B cell (primary cell): ENCODE results near the gene HMOX1. TPM values are rescaled to one million over a fixed set of nuclear protein-coding genes. Genes with fewer than 3 reads are reported as not detected.

Source experiments
- ATAC-seq: fragments of 200-7000 bp; cut with Tn5 transposase; one replicate; pipeline ENCODE4 v1.10.0; 2021; ENCODE audit warnings: low read depth, mild to moderate bottlenecking, moderate number of reproducible peaks, moderate library complexity
- CTCF ChIA-PET: fragments of 350-600 bp; sonication (Branson Sonifier 250); formaldehyde crosslinking; loops from one replicate; lab custom pipeline; 2021; ENCODE audit warnings: antibody characterized with exemption, inconsistent platforms; lab: Charles Lee
- POLR2A ChIA-PET: fragments of 350-600 bp; sonication (Branson Sonifier 250); formaldehyde crosslinking; loops from one replicate; lab custom pipeline; 2021; ENCODE audit warnings: antibody characterized with exemption; lab: Charles Lee
- DNase-seq: peaks from one replicate; pipeline ENCODE4 v3.0.0; 2013
- H2AFZ ChIP-seq: 2 replicates; pipeline ENCODE4 v1.6.1; 2012; ENCODE audit warnings: mild to moderate bottlenecking, low read depth, low read length; ENCODE audit not compliant: insufficient read depth, poor library complexity, severe bottlenecking
- H3K27ac ChIP-seq, 2 donors: 1 replicate in 1 of 2; 2 replicates in 1 of 2; pipeline ENCODE4 v1.5.1; 2012 to 2013; ENCODE audit warnings: low read length in 2 of 2, mild to moderate bottlenecking in 2 of 2, moderate library complexity in 1 of 2
- H3K27me3 ChIP-seq, 4 experiments: fragments of 200-600 bp in 1 of 4; sonication (generic) in 1 of 4; replicated peaks in 1 of 4; 1 replicate in 2 of 4; 2 replicates in 2 of 4; pipeline versions ENCODE4 v1.6.1 to v1.7.0; 2013 to 2016; ENCODE audit warnings: low read length in 3 of 4, mild to moderate bottlenecking in 2 of 4, mixed read lengths in 1 of 4, moderate library complexity in 1 of 4; ENCODE audit not compliant: insufficient read depth in 4 of 4, control insufficient read depth in 3 of 4; ENCODE audit errors: control extremely low read depth in 1 of 4
- H3K36me3 ChIP-seq, 2 experiments: replicated peaks in 1 of 2; 1 replicate in 1 of 2; 2 replicates in 1 of 2; pipeline versions ENCODE4 v1.6.1 to v1.7.1; 2013; ENCODE audit warnings: low read length in 1 of 2; ENCODE audit not compliant: insufficient read depth in 2 of 2, control insufficient read depth in 1 of 2; ENCODE audit errors: control extremely low read depth in 1 of 2, extremely low read depth in 1 of 2
- H3K4me1 ChIP-seq, 2 donors: fragments of 200-600 bp in 1 of 2; sonication (generic) in 1 of 2; 1 replicate in 1 of 2; 2 replicates in 1 of 2; pipeline versions ENCODE4 v1.5.1 to v1.6.1; 2013 to 2017; ENCODE audit warnings: low read length in 2 of 2; ENCODE audit not compliant: control insufficient read depth in 2 of 2, insufficient read depth in 2 of 2
- H3K4me2 ChIP-seq: replicated peaks from 2 replicates; pipeline ENCODE3; 2012; ENCODE audit warnings: mild to moderate bottlenecking, low read depth, low read length; ENCODE audit not compliant: poor library complexity, severe bottlenecking
- H3K4me3 ChIP-seq, 5 experiments: fragments of 200-600 bp in 1 of 5; sonication (generic) in 1 of 5; 1 replicate in 3 of 5; 2 replicates in 2 of 5; pipeline versions ENCODE4 v1.5.1 to v1.7.0; 2011 to 2016; ENCODE audit warnings: low read length in 4 of 5, mild to moderate bottlenecking in 4 of 5, low read depth in 2 of 5, control low read depth in 1 of 5, moderate library complexity in 1 of 5; ENCODE audit not compliant: insufficient read depth in 1 of 5; ENCODE audit errors: control extremely low read depth in 1 of 5, extremely low read depth in 1 of 5
- H3K79me2 ChIP-seq: fragments of 200-600 bp; sonication (generic); one replicate; pipeline ENCODE4 v1.6.0; 2016; ENCODE audit warnings: low read length; ENCODE audit not compliant: control insufficient read depth, insufficient read depth
- H3K9ac ChIP-seq: fragments of 200-600 bp; sonication (generic); 2 replicates; pipeline ENCODE4 v1.6.1; 2017; ENCODE audit warnings: mild to moderate bottlenecking, low read length, moderate library complexity
- H3K9me3 ChIP-seq, 3 donors: one replicate each; pipeline versions ENCODE4 v1.6.1 to v1.7.1; 2013; ENCODE audit warnings: low read length in 2 of 3; ENCODE audit not compliant: control insufficient read depth in 2 of 3, insufficient read depth in 1 of 3; ENCODE audit errors: control extremely low read depth in 1 of 3
- H4K20me1 ChIP-seq: 2 replicates; pipeline ENCODE4 v1.6.0; 2012; ENCODE audit warnings: mild to moderate bottlenecking, low read length; ENCODE audit not compliant: insufficient read depth, control insufficient read depth, poor library complexity, severe bottlenecking
- H3K27ac Mint-ChIP-seq: one replicate; pipeline ENCODE4 v1.8.0; 2021; ENCODE audit warnings: mixed read lengths
- H3K27me3 Mint-ChIP-seq: one replicate; pipeline ENCODE4 v1.8.0; 2021; ENCODE audit warnings: mixed read lengths
- H3K4me1 Mint-ChIP-seq: one replicate; pipeline ENCODE4 v1.8.0; 2021; ENCODE audit warnings: mixed read lengths
- H3K4me3 Mint-ChIP-seq: one replicate; pipeline ENCODE4 v1.8.0; 2021; ENCODE audit warnings: mixed read lengths
- H3K9me3 Mint-ChIP-seq: one replicate; pipeline ENCODE4 v1.8.0; 2022; ENCODE audit warnings: mixed read lengths; ENCODE audit not compliant: insufficient read depth
- CTCF ChIP-seq: fragments of 200-600 bp; IDR thresholded peaks from one replicate; pipeline ENCODE4 v1.8.0; 2022; ENCODE audit warnings: antibody characterized with exemption, mild to moderate bottlenecking
- EZH2 ChIP-seq: IDR thresholded peaks from 2 replicates; pipeline ENCODE4 v1.6.1; 2012; ENCODE audit warnings: borderline replicate concordance, low read depth, mild to moderate bottlenecking, moderate library complexity, low read length; ENCODE audit not compliant: insufficient read depth, poor library complexity, severe bottlenecking
- WGBS: methylation state at CpG from one replicate; pipeline ENCODE4 v1.1.5; 2013; ENCODE audit warnings: missing lambda C conversion rate; ENCODE audit not compliant: insufficient coverage; 5-methylcytosine and 5-hydroxymethylcytosine counted together
- intact Hi-C: fragments of 100-400 bp; cut with micrococcal nuclease; formaldehyde crosslinking; loops from one replicate; pipeline ENCODE4 v1.10.0; 2022
- polyA plus RNA-seq: library from polyadenylated mRNA; depleted of rRNA; stranded (reverse); fragments of >200 nt; gene quantifications from 2 replicates; pipeline ENCODE4 v1.2.3, GENCODE V29; 2012
- total RNA-seq, 2 donors: library from RNA; stranded (reverse); fragments of 120-200 nt in 1 of 2; gene quantifications; 1 replicate in 1 of 2; 2 replicates in 1 of 2; pipeline versions ENCODE4 v1.2.3 to v1.2.4, GENCODE V29; 2013 to 2022

The HMOX1 gene
- total and polyA plus RNA-seq, 2 donors (not counting 1 experiment from before 2014, with no cell fraction given), result 9.4 to 21.9 TPM

- Histone ChIP-seq H3K27ac (no peak overlapping the region), H2AFZ (no peak overlapping the region), H3K27me3 (no peaks in the 10 kb centered on the region), H4K20me1 (peaks cover 17% of the 10 kb centered on the region), H3K79me2 (peaks cover 8% of the 10 kb centered on the region), H3K4me1 (no peaks in the 10 kb centered on the region), H3K36me3 (peaks cover 8 to 34% of the 10 kb centered on the region in 2 experiments), H3K4me3 (no peak overlapping the region), H3K9ac (no peak overlapping the region), H3K4me2 (no peak overlapping the region), H3K9me3 (peaks cover 2 to 27% (median 13%) of the 10 kb centered on the region in 3 donors)
- POLR2A ChIA-PET, result interaction anchor here (0.6 kb wide), 1 partner anchor 118 kb away, joined by 3 read pairs; no protein-coding TSS in a partner anchor
- no peak for DNase-seq
- Mint-ChIP-seq H3K4me1 (peaks cover 4% of the 10 kb centered on the region), H3K9me3 (no peaks in the 10 kb centered on the region), H3K27me3 (no peaks in the 10 kb centered on the region), H3K4me3 (no peak overlapping the region), H3K27ac (no peak overlapping the region)
- intact Hi-C loops, result loop anchor here (10.0 kb wide), 1 partner anchor 692 kb away; no protein-coding TSS in a partner anchor
- CTCF ChIA-PET, result interaction anchor here (0.7 to 5.7 kb wide), 5 partner anchors 11 to 692 kb away, joined by 3 to 39 read pairs (median 14); no protein-coding TSS in a partner anchor
- 98% methylated on average over 10 of the region's 13 CpGs for WGBS
- ATAC-seq, result no peak
- TF ChIP-seq CTCF (no peak), EZH2 (no peak)
These were observed 51.5 kb downstream of the HMOX1 start for GRCh38 chr22:35432228-35432905.
